GM23338 (cell line): ENCODE measurements around the gene STK4. TPM values are rescaled to one million over a fixed set of nuclear protein-coding genes. Genes with fewer than 3 reads are reported as not detected.

ENCODE experiments used
- ATAC-seq: fragments of 200-7000 bp; cut with Tn5 transposase; 3 replicates; pipeline ENCODE4 v1.9.1; 2020
- DNase-seq: peaks from one replicate; pipeline ENCODE4 v3.0.0-alpha.2; 2015; ENCODE audit warnings: low spot score
- H2AFZ ChIP-seq: fragments of 200-600 bp; sonication (generic); 2 replicates; pipeline ENCODE4 v1.8.0; 2016; ENCODE audit warnings: antibody characterized with exemption, mild to moderate bottlenecking, moderate library complexity
- H3F3A ChIP-seq: fragments of 200-600 bp; sonication (generic); replicated peaks from 2 replicates; pipeline ENCODE4 v1.8.0; 2017; ENCODE audit warnings: antibody characterized with exemption, mixed run types, low read depth
- H3K27ac ChIP-seq: fragments of 200-600 bp; sonication (generic); 2 replicates; pipeline ENCODE4 v1.6.1; 2016; ENCODE audit warnings: low read depth
- H3K27me3 ChIP-seq: fragments of 200-600 bp; sonication (generic); 2 replicates; pipeline ENCODE4 v1.8.0; 2016; ENCODE audit warnings: mild to moderate bottlenecking, mixed run types, moderate library complexity; ENCODE audit not compliant: insufficient read depth
- H3K36me3 ChIP-seq: fragments of 200-600 bp; sonication (generic); 2 replicates; pipeline ENCODE4 v1.8.0; 2016; ENCODE audit warnings: mild to moderate bottlenecking; ENCODE audit not compliant: insufficient read depth
- H3K4me1 ChIP-seq: fragments of 200-600 bp; sonication (generic); 2 replicates; pipeline ENCODE4 v1.8.0; 2016; ENCODE audit warnings: mild to moderate bottlenecking, moderate library complexity; ENCODE audit not compliant: insufficient read depth
- H3K4me2 ChIP-seq: fragments of 200-600 bp; sonication (generic); 2 replicates; pipeline ENCODE4 v1.7.1; 2017; ENCODE audit warnings: mixed run types
- H3K4me3 ChIP-seq: fragments of 200-600 bp; sonication (generic); 2 replicates; pipeline ENCODE4 v1.6.1; 2016; ENCODE audit warnings: mixed run types
- H3K79me2 ChIP-seq: fragments of 200-600 bp; sonication (generic); replicated peaks from 2 replicates; pipeline ENCODE4 v1.8.0; 2017; ENCODE audit warnings: mild to moderate bottlenecking; ENCODE audit not compliant: insufficient read depth
- H3K9me2 ChIP-seq: fragments of 200-600 bp; sonication (generic); 2 replicates; pipeline ENCODE4 v1.8.0; 2017; ENCODE audit not compliant: insufficient read depth
- H4K20me1 ChIP-seq: fragments of 200-600 bp; sonication (generic); replicated peaks from 2 replicates; pipeline ENCODE4 v1.8.0; 2017; ENCODE audit warnings: mild to moderate bottlenecking; ENCODE audit not compliant: insufficient read depth
- H3K27ac Mint-ChIP-seq: 2 replicates; pipeline ENCODE4 v1.8.0; 2020; ENCODE audit warnings: inconsistent platforms, mild to moderate bottlenecking, moderate library complexity, mixed read lengths
- H3K27me3 Mint-ChIP-seq: 3 replicates; pipeline ENCODE4 v1.8.0; 2022; ENCODE audit warnings: low read depth, mild to moderate bottlenecking, moderate library complexity, mixed read lengths, inconsistent platforms; ENCODE audit not compliant: insufficient read depth, poor library complexity
- H3K36me3 Mint-ChIP-seq: 3 replicates; pipeline ENCODE4 v1.8.0; 2021; ENCODE audit warnings: low read depth, mild to moderate bottlenecking, inconsistent platforms, moderate library complexity, mixed read lengths
- H3K4me1 Mint-ChIP-seq: 3 replicates; pipeline ENCODE4 v1.8.0; 2020; ENCODE audit warnings: mild to moderate bottlenecking, inconsistent platforms, mixed read lengths
- H3K4me3 Mint-ChIP-seq: 3 replicates; pipeline ENCODE4 v1.8.0; 2021; ENCODE audit warnings: moderate library complexity, mild to moderate bottlenecking, inconsistent platforms, mixed read lengths
- H3K9me3 Mint-ChIP-seq: 3 replicates; pipeline ENCODE4 v1.8.0; 2020; ENCODE audit warnings: moderate library complexity, mild to moderate bottlenecking, inconsistent platforms, mixed read lengths
- CREB1 ChIP-seq: fragments of 250-450 bp; sonication (Bioruptor Pico); IDR thresholded peaks from 2 replicates; pipeline ENCODE4 v1.5.0; 2020; ENCODE audit warnings: low read depth, mild to moderate bottlenecking, moderate library complexity
- EZH2 ChIP-seq: fragments of 200-600 bp; sonication (generic); IDR thresholded peaks from one replicate; pipeline ENCODE4 v1.8.0; 2017; ENCODE audit warnings: antibody characterized with exemption, mild to moderate bottlenecking, low read depth; ENCODE audit not compliant: unreplicated experiment
- EZH2phosphoT487 ChIP-seq: fragments of 200-600 bp; sonication (generic); IDR thresholded peaks from one replicate; pipeline ENCODE4 v1.8.1; 2018; ENCODE audit warnings: antibody characterized with exemption; ENCODE audit not compliant: unreplicated experiment
- NANOG ChIP-seq: IDR thresholded peaks from 2 replicates; pipeline ENCODE4 v1.6.1; 2016; ENCODE audit warnings: antibody characterized with exemption, borderline replicate concordance
- ZNF462 ChIP-seq: fragments of 250-450 bp; sonication (Bioruptor Pico); IDR thresholded peaks from 2 replicates; pipeline ENCODE4 v1.5.0; 2020; ENCODE audit warnings: mild to moderate bottlenecking, moderate library complexity
- polyA plus RNA-seq: library from polyadenylated mRNA; unstranded; fragments of >200 nt; fragmentation: Nextera tagmentation; extraction: Ambion mirVana; gene quantifications from 2 replicates; pipeline ENCODE4 v1.2.1, GENCODE V29; 2016
- total RNA-seq: library from RNA; depleted of rRNA; stranded (reverse); fragments of >200 nt; shearing (Covaris generic); gene quantifications from 2 replicates; pipeline ENCODE4 v1.2.3, GENCODE V29; 2014

The STK4 gene
- total and polyA plus RNA-seq, 2 experiments from 2014 or later, result 37.7 to 58.7 TPM

DNA sequence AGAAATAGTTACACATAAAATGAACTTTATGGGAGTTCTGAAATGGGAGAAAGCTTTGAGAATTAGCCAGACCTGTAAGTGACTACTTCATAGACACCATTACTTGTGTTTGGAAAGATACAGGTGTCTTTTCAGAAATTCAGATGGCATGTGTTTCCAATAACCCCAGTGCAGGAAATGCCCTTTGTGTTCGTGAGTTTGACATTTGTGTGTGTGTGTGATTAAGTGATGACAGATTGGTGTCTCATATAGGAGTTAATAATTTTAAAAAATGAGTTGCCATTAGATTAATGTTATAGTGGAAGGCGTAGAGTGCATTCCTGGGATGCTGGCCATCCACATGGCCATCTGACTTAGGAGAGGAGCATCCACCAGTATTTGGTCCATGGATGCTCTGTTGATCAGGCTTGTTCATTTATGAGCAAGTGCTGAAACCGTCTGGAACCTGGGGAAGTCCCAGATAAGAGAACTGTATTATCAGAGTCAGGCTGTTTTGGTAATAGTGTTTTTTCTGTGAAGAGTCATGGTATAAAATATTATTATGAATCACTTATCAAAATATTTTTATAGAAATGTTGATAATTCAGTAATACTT is 3.1 kb downstream of the STK4 start (continued):
- no peak for TF ChIP-seq ZNF462
- TF ChIP-seq CREB1 (CRISPR knock-in tag), result no peak
- no peak for TF ChIP-seq EZH2phosphoT487

DNA sequence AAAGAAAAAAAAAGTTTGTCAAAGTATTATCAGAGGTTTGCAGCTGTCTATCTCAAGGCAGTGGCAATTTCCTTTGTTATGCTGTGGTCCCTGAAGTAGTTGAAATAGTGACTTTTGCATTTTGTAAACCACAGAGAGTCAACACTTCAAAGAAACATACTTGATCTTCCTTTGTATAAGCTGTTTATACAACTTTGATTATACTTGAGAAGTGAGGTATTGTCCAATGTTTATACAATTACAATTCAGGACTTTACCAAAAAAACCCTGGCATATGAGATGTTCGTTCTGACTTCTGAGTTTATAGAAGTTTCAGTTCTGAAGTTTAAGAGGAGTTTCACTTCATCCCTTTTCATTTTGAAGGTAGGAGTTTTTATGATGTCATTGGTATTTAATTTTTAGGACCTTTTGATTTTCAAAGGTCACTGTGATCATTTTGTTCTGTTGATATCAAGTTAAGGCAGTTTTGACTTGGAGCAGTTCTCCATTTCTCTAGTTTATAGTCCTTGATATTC is 4.0 kb downstream of the STK4 start:
- Histone ChIP-seq H3K4me1 (peaks cover 15% of the 10 kb centered on the region), H3K27me3 (no peaks in the 10 kb centered on the region), H3K79me2 (peaks cover 50% of the 10 kb centered on the region), H4K20me1 (peaks cover 15% of the 10 kb centered on the region), H2AFZ (no peak overlapping the region), H3K9me2 (no peaks in the 10 kb centered on the region), H3K4me3 (no peak overlapping the region), H3F3A (peaks cover 3% of the 10 kb centered on the region; the same call in 1 of the 2 replicates), H3K36me3 (peaks cover 21% of the 10 kb centered on the region; the same call in 1 of the 2 replicates), H3K27ac (no peak overlapping the region), H3K4me2 (no peak overlapping the region)
- peaks cover 10% of the 10 kb centered on the region for H3K27me3 Mint-ChIP-seq
- H3K4me1 Mint-ChIP-seq, result peaks cover 37% of the 10 kb centered on the region
- DNase-seq (no peak), ATAC-seq (no peak)
- no peaks in the 10 kb centered on the region for H3K9me3 Mint-ChIP-seq
- peaks cover 22% of the 10 kb centered on the region; the same call in 2 of the 3 replicates for H3K36me3 Mint-ChIP-seq
- H3K4me3 Mint-ChIP-seq, result no peak overlapping the region
- H3K27ac Mint-ChIP-seq, result no peak overlapping the region; the same call in 1 of the 2 replicates
- TF ChIP-seq NANOG (no peak), EZH2 (no peak), ZNF462 (no peak)
